Liver (tissue), 9 donors: ENCODE data around the gene HID1. TPM values are rescaled to one million over a fixed set of nuclear protein-coding genes. Genes with fewer than 3 reads are reported as not detected.

Source experiments
- DNase-seq: peaks from one replicate; pipeline ENCODE4 v3.0.0-alpha.2; 2017; ENCODE audit warnings: low spot score
- H3K27ac ChIP-seq, 2 donors: one replicate each; pipeline ENCODE4 v1.7.0; 2013; ENCODE audit warnings: inconsistent platforms in 2 of 2, low read length in 2 of 2, control low read depth in 1 of 2, low read depth in 1 of 2, mild to moderate bottlenecking in 1 of 2
- H3K27me3 ChIP-seq, 4 donors: one replicate each; pipeline versions ENCODE4 v1.6.1 to v1.7.0; 2013; ENCODE audit warnings: low read length in 3 of 4, inconsistent platforms in 1 of 4, mild to moderate bottlenecking in 1 of 4, moderate library complexity in 1 of 4; ENCODE audit not compliant: control insufficient read depth in 4 of 4, insufficient read depth in 4 of 4
- H3K36me3 ChIP-seq, 4 donors: one replicate each; pipeline versions ENCODE4 v1.6.1 to v1.7.0; 2013; ENCODE audit warnings: low read length in 3 of 4, mild to moderate bottlenecking in 3 of 4, low read depth in 1 of 4, moderate library complexity in 1 of 4; ENCODE audit not compliant: control insufficient read depth in 4 of 4, insufficient read depth in 3 of 4
- H3K4me1 ChIP-seq, 4 donors: one replicate each; pipeline versions ENCODE4 v1.6.1 to v1.7.0; 2013; ENCODE audit warnings: low read length in 3 of 4, mild to moderate bottlenecking in 3 of 4, moderate library complexity in 1 of 4; ENCODE audit not compliant: control insufficient read depth in 4 of 4, insufficient read depth in 4 of 4
- H3K4me3 ChIP-seq, 3 donors: one replicate each; pipeline versions ENCODE4 v1.6.1 to v1.7.0; 2013; ENCODE audit warnings: low read length in 3 of 3, control low read depth in 1 of 3, low read depth in 1 of 3, mild to moderate bottlenecking in 1 of 3
- H3K9ac ChIP-seq, 2 donors: one replicate each; pipeline ENCODE4 v1.7.0; 2013; ENCODE audit warnings: low read length in 2 of 2, mild to moderate bottlenecking in 2 of 2, moderate library complexity in 2 of 2, control low read depth in 1 of 2, low read depth in 1 of 2
- H3K9me3 ChIP-seq, 4 donors: one replicate each; pipeline versions ENCODE4 v1.6.1 to v1.7.0; 2013; ENCODE audit warnings: low read length in 3 of 4; ENCODE audit not compliant: control insufficient read depth in 4 of 4
- ATF3 ChIP-seq: IDR thresholded peaks from 2 replicates; pipeline ENCODE4 v1.6.1; 2016; ENCODE audit warnings: antibody characterized with exemption
- FOXA2 ChIP-seq: IDR thresholded peaks from 2 replicates; pipeline ENCODE4 v1.6.1; 2016; ENCODE audit warnings: antibody characterized with exemption
- HNF4A ChIP-seq, 2 donors: conservative IDR thresholded peaks; 2 replicates each; pipeline ENCODE4 v1.6.1; 2016; ENCODE audit warnings: antibody characterized with exemption in 2 of 2, mild to moderate bottlenecking in 2 of 2
- HNF4G ChIP-seq: IDR thresholded peaks from 2 replicates; pipeline ENCODE4 v1.6.1; 2016; ENCODE audit warnings: antibody characterized with exemption
- JUND ChIP-seq, 2 donors: IDR thresholded peaks; 2 replicates each; pipeline ENCODE4 v1.6.1; 2016; ENCODE audit warnings: antibody characterized with exemption in 2 of 2
- NR2F2 ChIP-seq: IDR thresholded peaks from 2 replicates; pipeline ENCODE4 v1.6.1; 2016; ENCODE audit warnings: antibody characterized with exemption
- RAD21 ChIP-seq, 2 donors: IDR thresholded peaks; 2 replicates each; pipeline ENCODE4 v1.6.1; 2016; ENCODE audit warnings: antibody characterized with exemption in 2 of 2, mild to moderate bottlenecking in 2 of 2
- RXRA ChIP-seq, 2 donors: IDR thresholded peaks; 2 replicates each; pipeline ENCODE4 v1.6.1; 2017 to 2018; ENCODE audit warnings: antibody characterized with exemption in 2 of 2, mild to moderate bottlenecking in 1 of 2
- SP1 ChIP-seq: IDR thresholded peaks from 2 replicates; pipeline ENCODE4 v1.6.1; 2018; ENCODE audit warnings: antibody characterized with exemption, mild to moderate bottlenecking
- TAF1 ChIP-seq: conservative IDR thresholded peaks from 2 replicates; pipeline ENCODE4 v1.6.1; 2016; ENCODE audit warnings: antibody characterized with exemption, mild to moderate bottlenecking
- ZBTB33 ChIP-seq: IDR thresholded peaks from 2 replicates; pipeline ENCODE4 v1.6.1; 2016; ENCODE audit warnings: antibody characterized with exemption
- WGBS: extraction: QIAGEN DNeasy Blood & Tissue Kit; methylation state at CpG from one replicate; pipeline ENCODE4 v1.1.7; 2013; 5-methylcytosine and 5-hydroxymethylcytosine counted together
- polyA plus RNA-seq, 2 donors: library from polyadenylated mRNA; stranded (reverse) in 1 of 2; unstranded in 1 of 2; fragments of 200-250 nt in 1 of 2; fragments of >200 nt in 1 of 2; fragmentation: Nextera tagmentation in 1 of 2; extraction: Ambion mirVana in 1 of 2; gene quantifications; one replicate each; pipeline versions ENCODE4 v1.2.1 to v1.2.3, GENCODE V29; 2013 to 2015
- total RNA-seq, 2 donors: library from RNA; depleted of rRNA; stranded (reverse); fragments of >200 nt; gene quantifications; one replicate each; pipeline ENCODE4 v1.2.3, GENCODE V29; 2014
- TF ChIP-seq, protein P1 (sequence below): IDR thresholded peaks from 2 replicates; pipeline ENCODE4 v1.6.1; 2016; ENCODE audit warnings: antibody characterized with exemption, mild to moderate bottlenecking
- TF ChIP-seq, protein P2 (sequence below): fragments of 150-350 bp; IDR thresholded peaks from 2 replicates; pipeline ENCODE4 v1.5.1; 2017; ENCODE audit warnings: improper control_type of control experiment, low read depth, low read length; ENCODE audit not compliant: missing input control
- donor health status: healthy.
- donor health status: healthy.
- donor health status: healthy.
- donor health status: healthy.
- donor health status: healthy.

Gene HID1
- total and polyA plus RNA-seq, 4 donors = 2.7 to 6.2 (median 3.7) TPM

- no peak for DNase-seq
- 76% methylated on average over 4 of the region's 4 CpGs for WGBS
- TF ChIP-seq JUND (IDR thresholded peaks at IDR 0.05) = no peak
- TF ChIP-seq ZBTB33 = no peak
- TF ChIP-seq HNF4G = no peak
- TF ChIP-seq ATF3 = no peak
- TF ChIP-seq RXRA (IDR thresholded peaks at IDR 0.05) = no peak
- no peak overlapping the region for H3K9ac ChIP-seq
- H3K27ac ChIP-seq = no peak overlapping the region
- H3K9me3 ChIP-seq = no peaks in the 10 kb centered on the region
- H3K36me3 ChIP-seq = no peaks in the 10 kb centered on the region
- no peak overlapping the region for H3K4me3 ChIP-seq
- H3K4me1 ChIP-seq = peaks cover 4 to 12% (median 5%) of the 10 kb centered on the region in 4 donors
- H3K27me3 ChIP-seq = peaks cover 0 to 6% (median under 1%) of the 10 kb centered on the region in 4 donors
These were observed 3.4 kb upstream of the HID1 start for GRCh38 chr17:74975943-74976342.

- Histone ChIP-seq H3K9me3 (no peaks in the 10 kb centered on the region), H3K9ac (no peak overlapping the region), H3K27ac (no peak overlapping the region), H3K36me3 (no peaks in the 10 kb centered on the region), H3K4me3 (peak overlapping the region in 1 of 3 donors; percentile 65), H3K27me3 (peaks cover 0 to 3% (median 0%) of the 10 kb centered on the region in 4 donors), H3K4me1 (peaks cover 4 to 12% (median 5%) of the 10 kb centered on the region in 4 donors)
- 17% methylated on average over 17 of the region's 17 CpGs for whole genome bisulfite sequencing
- TF ChIP-seq HNF4G (no peak), JUND (IDR thresholded peaks at IDR 0.05) (no peak), HNF4A (conservative IDR thresholded peaks at IDR 0.05) (no peak), SP1 (no peak), TAF1 (no peak), RXRA (IDR thresholded peaks at IDR 0.05) (no peak), FOXA2 (no peak), RAD21 (IDR thresholded peaks at IDR 0.05) (no peak), NR2F2 (no peak)
- TF ChIP-seq, protein P1, sequence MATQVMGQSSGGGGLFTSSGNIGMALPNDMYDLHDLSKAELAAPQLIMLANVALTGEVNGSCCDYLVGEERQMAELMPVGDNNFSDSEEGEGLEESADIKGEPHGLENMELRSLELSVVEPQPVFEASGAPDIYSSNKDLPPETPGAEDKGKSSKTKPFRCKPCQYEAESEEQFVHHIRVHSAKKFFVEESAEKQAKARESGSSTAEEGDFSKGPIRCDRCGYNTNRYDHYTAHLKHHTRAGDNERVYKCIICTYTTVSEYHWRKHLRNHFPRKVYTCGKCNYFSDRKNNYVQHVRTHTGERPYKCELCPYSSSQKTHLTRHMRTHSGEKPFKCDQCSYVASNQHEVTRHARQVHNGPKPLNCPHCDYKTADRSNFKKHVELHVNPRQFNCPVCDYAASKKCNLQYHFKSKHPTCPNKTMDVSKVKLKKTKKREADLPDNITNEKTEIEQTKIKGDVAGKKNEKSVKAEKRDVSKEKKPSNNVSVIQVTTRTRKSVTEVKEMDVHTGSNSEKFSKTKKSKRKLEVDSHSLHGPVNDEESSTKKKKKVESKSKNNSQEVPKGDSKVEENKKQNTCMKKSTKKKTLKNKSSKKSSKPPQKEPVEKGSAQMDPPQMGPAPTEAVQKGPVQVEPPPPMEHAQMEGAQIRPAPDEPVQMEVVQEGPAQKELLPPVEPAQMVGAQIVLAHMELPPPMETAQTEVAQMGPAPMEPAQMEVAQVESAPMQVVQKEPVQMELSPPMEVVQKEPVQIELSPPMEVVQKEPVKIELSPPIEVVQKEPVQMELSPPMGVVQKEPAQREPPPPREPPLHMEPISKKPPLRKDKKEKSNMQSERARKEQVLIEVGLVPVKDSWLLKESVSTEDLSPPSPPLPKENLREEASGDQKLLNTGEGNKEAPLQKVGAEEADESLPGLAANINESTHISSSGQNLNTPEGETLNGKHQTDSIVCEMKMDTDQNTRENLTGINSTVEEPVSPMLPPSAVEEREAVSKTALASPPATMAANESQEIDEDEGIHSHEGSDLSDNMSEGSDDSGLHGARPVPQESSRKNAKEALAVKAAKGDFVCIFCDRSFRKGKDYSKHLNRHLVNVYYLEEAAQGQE = no peak
- TF ChIP-seq, protein P2, sequence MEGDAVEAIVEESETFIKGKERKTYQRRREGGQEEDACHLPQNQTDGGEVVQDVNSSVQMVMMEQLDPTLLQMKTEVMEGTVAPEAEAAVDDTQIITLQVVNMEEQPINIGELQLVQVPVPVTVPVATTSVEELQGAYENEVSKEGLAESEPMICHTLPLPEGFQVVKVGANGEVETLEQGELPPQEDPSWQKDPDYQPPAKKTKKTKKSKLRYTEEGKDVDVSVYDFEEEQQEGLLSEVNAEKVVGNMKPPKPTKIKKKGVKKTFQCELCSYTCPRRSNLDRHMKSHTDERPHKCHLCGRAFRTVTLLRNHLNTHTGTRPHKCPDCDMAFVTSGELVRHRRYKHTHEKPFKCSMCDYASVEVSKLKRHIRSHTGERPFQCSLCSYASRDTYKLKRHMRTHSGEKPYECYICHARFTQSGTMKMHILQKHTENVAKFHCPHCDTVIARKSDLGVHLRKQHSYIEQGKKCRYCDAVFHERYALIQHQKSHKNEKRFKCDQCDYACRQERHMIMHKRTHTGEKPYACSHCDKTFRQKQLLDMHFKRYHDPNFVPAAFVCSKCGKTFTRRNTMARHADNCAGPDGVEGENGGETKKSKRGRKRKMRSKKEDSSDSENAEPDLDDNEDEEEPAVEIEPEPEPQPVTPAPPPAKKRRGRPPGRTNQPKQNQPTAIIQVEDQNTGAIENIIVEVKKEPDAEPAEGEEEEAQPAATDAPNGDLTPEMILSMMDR = no peak
- DNase-seq = no peak
These were observed 392 bp upstream of the HID1 start for GRCh38 chr17:74972973-74973328.
